GM12878 (cell line): ENCODE results near the gene EEPD1. TPM values are rescaled to one million over a fixed set of nuclear protein-coding genes. Genes with fewer than 3 reads are reported as not detected.

Source experiments
- ATAC-seq: fragments of 200-7000 bp; cut with Tn5 transposase; 3 replicates; pipeline ENCODE4 v1.9.1; 2020; ENCODE audit warnings: mild to moderate bottlenecking, moderate library complexity
- BruUV-seq: library from RNA; stranded (reverse); fragments of 400-500 nt; replicated peaks from 2 replicates; lab custom pipeline; 2021; lab: Mats Ljungman, UMichigan
- CTCF ChIA-PET: fragments of 300-600 bp; sonication (Branson Sonifier 250); formaldehyde crosslinking; extraction: SDS; loops from one replicate; lab custom pipeline; 2021; ENCODE audit warnings: inconsistent platforms; lab: Yijun Ruan, JAX
- POLR2A ChIA-PET: fragments of 350-600 bp; formaldehyde crosslinking; extraction: SDS; loops from one replicate; lab custom pipeline; 2021; ENCODE audit warnings: inconsistent platforms; lab: Charles Lee
- RAD21 ChIA-PET: fragments of 300-600 bp; sonication (Branson Sonifier 250); formaldehyde crosslinking; loops from one replicate; lab custom pipeline; 2023; ENCODE audit warnings: antibody characterized with exemption; ENCODE audit not compliant: unreplicated experiment; lab: Charles Lee
- SMC1A ChIA-PET: fragments of 300-600 bp; sonication (Branson Sonifier 250); formaldehyde crosslinking; loops from one replicate; lab custom pipeline; 2023; ENCODE audit not compliant: unreplicated experiment, uncharacterized antibody; lab: Charles Lee
- DNase-seq: peaks from one replicate; pipeline ENCODE4 v3.0.0-alpha.2; 2011; ENCODE audit warnings: low read depth, low spot score
- FAIRE-seq: peaks from 3 replicates; lab custom pipeline; 2011; peaks lifted over from hg19 to GRCh38; lab: Jason Lieb, UNC
- H2AFZ ChIP-seq: 2 replicates; pipeline ENCODE4 v1.6.0; 2011; ENCODE audit warnings: low read depth, low read length, control low read depth; ENCODE audit not compliant: control insufficient read depth
- H3K27ac ChIP-seq: 2 replicates; pipeline ENCODE4 v1.5.1; 2011; ENCODE audit warnings: control low read depth; ENCODE audit not compliant: control insufficient read depth, insufficient read depth
- H3K27me3 ChIP-seq, 2 experiments: replicated peaks in 1 of 2; 2 replicates each; pipeline versions ENCODE4 v1.6.0 to v1.6.1; 2011; ENCODE audit warnings: low read length in 1 of 2; ENCODE audit not compliant: control insufficient read depth in 2 of 2, insufficient read depth in 2 of 2
- H3K36me3 ChIP-seq, 2 experiments: 2 replicates each; pipeline ENCODE4 v1.5.1; 2011; ENCODE audit warnings: low read length in 1 of 2; ENCODE audit not compliant: control insufficient read depth in 2 of 2, insufficient read depth in 2 of 2
- H3K4me1 ChIP-seq: 2 replicates; pipeline ENCODE4 v1.6.1; 2011; ENCODE audit warnings: mild to moderate bottlenecking, low read length, moderate library complexity, mixed read lengths; ENCODE audit not compliant: control insufficient read depth, insufficient read depth
- H3K4me2 ChIP-seq: 2 replicates; pipeline ENCODE4 v1.6.0; 2011; ENCODE audit warnings: control low read depth; ENCODE audit not compliant: control insufficient read depth, insufficient read depth
- H3K4me3 ChIP-seq: fragments of 200-600 bp; sonication (generic); 2 replicates; pipeline ENCODE4 v1.5.1; 2016
- H3K79me2 ChIP-seq: 2 replicates; pipeline ENCODE4 v1.6.0; 2011; ENCODE audit warnings: low read length; ENCODE audit not compliant: control insufficient read depth, insufficient read depth
- H3K9ac ChIP-seq: 2 replicates; pipeline ENCODE4 v1.8.0; 2011; ENCODE audit warnings: low read length, control low read depth, mixed read lengths; ENCODE audit not compliant: control insufficient read depth, insufficient read depth
- H3K9me3 ChIP-seq: replicated peaks from 3 replicates; pipeline ENCODE4 v1.5.1; 2011; ENCODE audit warnings: mild to moderate bottlenecking, low read length; ENCODE audit not compliant: control insufficient read depth, insufficient read depth
- H4K20me1 ChIP-seq: 2 replicates; pipeline ENCODE4 v1.6.0; 2011; ENCODE audit not compliant: control insufficient read depth, insufficient read depth
- BCL11A ChIP-seq: IDR thresholded peaks from 2 replicates; pipeline ENCODE4 v1.6.1; 2011; ENCODE audit warnings: low read depth, low read length
- BHLHE40 ChIP-seq, 2 experiments: fragments of 450-650 bp in 1 of 2; IDR thresholded peaks; 2 replicates each; pipeline ENCODE4 v1.6.1; 2011 to 2017; ENCODE audit warnings: low read depth in 2 of 2, borderline replicate concordance in 1 of 2, improper control_type of control experiment in 1 of 2, low read length in 1 of 2, mild to moderate bottlenecking in 1 of 2
- CREB1 ChIP-seq: IDR thresholded peaks from 2 replicates; pipeline ENCODE4 v1.6.1; 2012; ENCODE audit warnings: low read depth, mild to moderate bottlenecking, inconsistent platforms
- EGR1 ChIP-seq, 2 experiments: IDR thresholded peaks; 1 replicate in 1 of 2; 2 replicates in 1 of 2; pipeline ENCODE4 v1.6.1; 2011 to 2012; ENCODE audit warnings: low read depth in 2 of 2, low read length in 2 of 2, borderline replicate concordance in 1 of 2, mild to moderate bottlenecking in 1 of 2, moderate library complexity in 1 of 2
- EP300 ChIP-seq, 2 experiments: fragments of 150-350 bp in 1 of 2; IDR thresholded peaks; 2 replicates each; pipeline ENCODE4 v1.6.1; 2011 to 2012; ENCODE audit warnings: low read depth in 2 of 2, low read length in 2 of 2, borderline replicate concordance in 1 of 2, improper control_type of control experiment in 1 of 2, inconsistent platforms in 1 of 2; ENCODE audit not compliant: control insufficient read depth in 1 of 2
- IKZF2 ChIP-seq, 2 experiments: fragments of 450-650 bp; IDR thresholded peaks; 2 replicates each; pipeline ENCODE4 v1.6.1; 2017; ENCODE audit warnings: mild to moderate bottlenecking in 2 of 2, moderate library complexity in 2 of 2
- MEF2B ChIP-seq: fragments of 450-650 bp; IDR thresholded peaks from 2 replicates; pipeline ENCODE4 v1.6.1; 2018; ENCODE audit warnings: mild to moderate bottlenecking, moderate library complexity; ENCODE audit not compliant: partially characterized antibody, poor library complexity, severe bottlenecking
- MTA2 ChIP-seq: fragments of 450-650 bp; IDR thresholded peaks from 2 replicates; pipeline ENCODE4 v1.6.1; 2016; ENCODE audit warnings: low read depth, mild to moderate bottlenecking, moderate library complexity
- RAD51 ChIP-seq: fragments of 450-650 bp; IDR thresholded peaks from 2 replicates; pipeline ENCODE4 v1.6.1; 2016; ENCODE audit warnings: moderate library complexity, mild to moderate bottlenecking, inconsistent platforms
- RUNX3 ChIP-seq: IDR thresholded peaks from 2 replicates; pipeline ENCODE4 v1.6.1; 2012; ENCODE audit warnings: low read length, inconsistent platforms
- SMAD1 ChIP-seq: fragments of 450-650 bp; IDR thresholded peaks from 2 replicates; pipeline ENCODE4 v1.6.1; 2018; ENCODE audit warnings: mild to moderate bottlenecking, low read depth; ENCODE audit not compliant: partially characterized antibody
- WGBS: methylation state at CpG from one replicate; pipeline ENCODE4 v1.1.6; 2016; ENCODE audit warnings: low lambda C conversion rate; ENCODE audit not compliant: insufficient replicate concordance, insufficient coverage; ENCODE audit errors: missing lambda C conversion rate; 5-methylcytosine and 5-hydroxymethylcytosine counted together
- in situ Hi-C: fragments of 300-500 bp; cut with MboI; formaldehyde crosslinking; loops from 9 replicates; pipeline ENCODE4 v1.14.3; 2018; ENCODE audit warnings: mixed read lengths
- intact Hi-C: fragments of 100-400 bp; cut with micrococcal nuclease; formaldehyde crosslinking; loops from one replicate; pipeline ENCODE4 v1.14.2; 2022; ENCODE audit not compliant: unreplicated experiment
- polyA plus RNA-seq, 11 experiments: library from polyadenylated mRNA; depleted of rRNA in 4 of 11; unstranded in 6 of 11; stranded (reverse) in 5 of 11; fragments of >200 nt; fragmentation: Nextera tagmentation in 4 of 11; fragmentation: Illumina TruSeq in 1 of 11; extraction: Ambion mirVana in 4 of 11; extraction: Trizol in 1 of 11; gene quantifications; 1 replicate in 1 of 11; 2 replicates in 10 of 11; pipeline versions ENCODE4 v1.2.1 to v1.2.3, GENCODE V29; 2011 to 2016; ENCODE audit warnings: inconsistent platforms in 2 of 11, missing spikeins in 2 of 11, low read depth in 1 of 11
- total RNA-seq, 4 experiments: library from RNA; depleted of rRNA in 3 of 4; stranded (reverse); fragments of >200 nt in 3 of 4; fragmentation: Illumina TruSeq in 1 of 4; extraction: Trizol in 1 of 4; gene quantifications; 2 replicates each; pipeline versions ENCODE4 v1.2.1 to v1.2.3, GENCODE V29; 2013 to 2021
- TF ChIP-seq, protein P1 (sequence below): fragments of 450-650 bp; IDR thresholded peaks from 2 replicates; pipeline ENCODE4 v1.6.1; 2017; ENCODE audit warnings: mild to moderate bottlenecking, moderate library complexity
- TF ChIP-seq, protein P2 (sequence below): fragments of 450-650 bp; formaldehyde crosslinking; IDR thresholded peaks from 2 replicates; pipeline ENCODE4 v1.5.0; 2022; ENCODE audit warnings: mild to moderate bottlenecking, missing genetic modification characterization

EEPD1 gene
- total and polyA plus RNA-seq, 10 of the 15 experiments (the other 5 are each of a cell fraction or from before 2014, with no cell fraction given), result 0.24 to 2.8 (median 0.86) TPM; not detected in 1

DNA sequence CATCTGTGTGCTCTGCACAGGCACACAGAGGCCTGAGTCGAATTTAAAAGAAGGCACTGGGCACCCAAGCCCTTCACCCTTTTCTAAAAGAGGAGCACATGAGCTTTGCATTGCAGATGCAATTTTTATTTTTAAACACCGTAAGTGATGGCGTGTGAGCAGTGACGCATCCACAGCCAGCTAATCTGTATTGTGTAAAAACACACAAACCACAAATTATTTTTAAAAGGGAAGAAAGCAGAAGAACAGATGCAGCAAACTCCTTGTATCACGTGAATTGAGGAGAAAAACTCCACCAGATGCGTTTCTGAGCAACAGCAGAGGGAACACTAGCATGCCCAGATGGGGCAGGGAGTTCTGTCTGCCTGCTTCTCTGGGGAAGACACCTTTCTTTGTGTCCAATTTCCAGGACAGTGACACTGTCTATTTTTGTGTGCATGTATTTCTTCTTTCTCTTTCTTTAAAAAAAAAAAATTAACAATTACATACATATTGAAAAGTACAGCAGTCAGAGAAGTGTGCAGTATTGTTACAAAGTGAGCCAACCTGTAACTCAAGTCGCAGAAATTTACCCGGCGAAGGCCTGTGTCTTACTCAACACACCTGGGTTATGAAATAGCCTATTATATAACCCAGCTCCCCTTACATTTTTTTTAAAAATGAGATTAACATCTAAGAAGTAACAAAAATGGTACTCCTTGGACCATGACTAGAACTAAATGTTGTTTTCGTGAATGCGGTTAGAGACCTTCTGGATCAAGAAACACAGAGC is 39.2 kb downstream of the EEPD1 start:
- Histone ChIP-seq H3K36me3 (no peaks in the 10 kb centered on the region), H3K9me3 (no peaks in the 10 kb centered on the region), H3K9ac (no peak overlapping the region), H3K79me2 (no peaks in the 10 kb centered on the region)
- CTCF ChIA-PET, result interaction anchor here (1.0 to 1.2 kb wide), 5 partner anchors 65 to 110 kb away, joined by 3 read pairs; no protein-coding TSS in a partner anchor
- no TSS peak for BruUV-seq
- TF ChIP-seq BHLHE40 (IDR thresholded peaks at IDR 0.05; ENCODE audit: borderline replicate concordance in 1 of 2, low read depth in 2 of 2, low read length in 1 of 2), result peak; percentile 78 to 85
- peak in 1 of 2 experiments; percentile 24; a peak in 2 of 4 replicates for TF ChIP-seq IKZF2 (IDR thresholded peaks at IDR 0.05)
- TF ChIP-seq EGR1 (IDR thresholded peaks at IDR 0.05; ENCODE audit: borderline replicate concordance in 1 of 2, low read depth in 2 of 2, low read length in 2 of 2), result no peak
- TF ChIP-seq CREB1, result 0 out of 2 replicates have a peak, but pooled peaks have one; percentile 27
- peak; percentile 73 to 89 for TF ChIP-seq EP300 (IDR thresholded peaks at IDR 0.05; ENCODE audit: borderline replicate concordance in 1 of 2, control insufficient read depth in 1 of 2, low read depth in 2 of 2, low read length in 2 of 2)
- TF ChIP-seq, protein P1, sequence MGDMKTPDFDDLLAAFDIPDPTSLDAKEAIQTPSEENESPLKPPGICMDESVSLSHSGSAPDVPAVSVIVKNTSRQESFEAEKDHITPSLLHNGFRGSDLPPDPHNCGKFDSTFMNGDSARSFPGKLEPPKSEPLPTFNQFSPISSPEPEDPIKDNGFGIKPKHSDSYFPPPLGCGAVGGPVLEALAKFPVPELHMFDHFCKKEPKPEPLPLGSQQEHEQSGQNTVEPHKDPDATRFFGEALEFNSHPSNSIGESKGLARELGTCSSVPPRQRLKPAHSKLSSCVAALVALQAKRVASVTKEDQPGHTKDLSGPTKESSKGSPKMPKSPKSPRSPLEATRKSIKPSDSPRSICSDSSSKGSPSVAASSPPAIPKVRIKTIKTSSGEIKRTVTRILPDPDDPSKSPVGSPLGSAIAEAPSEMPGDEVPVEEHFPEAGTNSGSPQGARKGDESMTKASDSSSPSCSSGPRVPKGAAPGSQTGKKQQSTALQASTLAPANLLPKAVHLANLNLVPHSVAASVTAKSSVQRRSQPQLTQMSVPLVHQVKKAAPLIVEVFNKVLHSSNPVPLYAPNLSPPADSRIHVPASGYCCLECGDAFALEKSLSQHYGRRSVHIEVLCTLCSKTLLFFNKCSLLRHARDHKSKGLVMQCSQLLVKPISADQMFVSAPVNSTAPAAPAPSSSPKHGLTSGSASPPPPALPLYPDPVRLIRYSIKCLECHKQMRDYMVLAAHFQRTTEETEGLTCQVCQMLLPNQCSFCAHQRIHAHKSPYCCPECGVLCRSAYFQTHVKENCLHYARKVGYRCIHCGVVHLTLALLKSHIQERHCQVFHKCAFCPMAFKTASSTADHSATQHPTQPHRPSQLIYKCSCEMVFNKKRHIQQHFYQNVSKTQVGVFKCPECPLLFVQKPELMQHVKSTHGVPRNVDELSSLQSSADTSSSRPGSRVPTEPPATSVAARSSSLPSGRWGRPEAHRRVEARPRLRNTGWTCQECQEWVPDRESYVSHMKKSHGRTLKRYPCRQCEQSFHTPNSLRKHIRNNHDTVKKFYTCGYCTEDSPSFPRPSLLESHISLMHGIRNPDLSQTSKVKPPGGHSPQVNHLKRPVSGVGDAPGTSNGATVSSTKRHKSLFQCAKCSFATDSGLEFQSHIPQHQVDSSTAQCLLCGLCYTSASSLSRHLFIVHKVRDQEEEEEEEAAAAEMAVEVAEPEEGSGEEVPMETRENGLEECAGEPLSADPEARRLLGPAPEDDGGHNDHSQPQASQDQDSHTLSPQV, result no peak
- TF ChIP-seq, protein P2, sequence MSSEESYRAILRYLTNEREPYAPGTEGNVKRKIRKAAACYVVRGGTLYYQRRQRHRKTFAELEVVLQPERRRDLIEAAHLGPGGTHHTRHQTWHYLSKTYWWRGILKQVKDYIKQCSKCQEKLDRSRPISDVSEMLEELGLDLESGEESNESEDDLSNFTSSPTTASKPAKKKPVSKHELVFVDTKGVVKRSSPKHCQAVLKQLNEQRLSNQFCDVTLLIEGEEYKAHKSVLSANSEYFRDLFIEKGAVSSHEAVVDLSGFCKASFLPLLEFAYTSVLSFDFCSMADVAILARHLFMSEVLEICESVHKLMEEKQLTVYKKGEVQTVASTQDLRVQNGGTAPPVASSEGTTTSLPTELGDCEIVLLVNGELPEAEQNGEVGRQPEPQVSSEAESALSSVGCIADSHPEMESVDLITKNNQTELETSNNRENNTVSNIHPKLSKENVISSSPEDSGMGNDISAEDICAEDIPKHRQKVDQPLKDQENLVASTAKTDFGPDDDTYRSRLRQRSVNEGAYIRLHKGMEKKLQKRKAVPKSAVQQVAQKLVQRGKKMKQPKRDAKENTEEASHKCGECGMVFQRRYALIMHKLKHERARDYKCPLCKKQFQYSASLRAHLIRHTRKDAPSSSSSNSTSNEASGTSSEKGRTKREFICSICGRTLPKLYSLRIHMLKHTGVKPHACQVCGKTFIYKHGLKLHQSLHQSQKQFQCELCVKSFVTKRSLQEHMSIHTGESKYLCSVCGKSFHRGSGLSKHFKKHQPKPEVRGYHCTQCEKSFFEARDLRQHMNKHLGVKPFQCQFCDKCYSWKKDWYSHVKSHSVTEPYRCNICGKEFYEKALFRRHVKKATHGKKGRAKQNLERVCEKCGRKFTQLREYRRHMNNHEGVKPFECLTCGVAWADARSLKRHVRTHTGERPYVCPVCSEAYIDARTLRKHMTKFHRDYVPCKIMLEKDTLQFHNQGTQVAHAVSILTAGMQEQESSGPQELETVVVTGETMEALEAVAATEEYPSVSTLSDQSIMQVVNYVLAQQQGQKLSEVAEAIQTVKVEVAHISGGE (CRISPR knock-in tag), result no peak
- peak; percentile 45; the same call in 1 of the 2 replicates for TF ChIP-seq RUNX3
- peak; percentile 68; the same call in 1 of the 2 replicates for TF ChIP-seq MTA2
- 0 out of 2 replicates have a peak, but pooled peaks have one; percentile 14 for TF ChIP-seq BCL11A
- TF ChIP-seq SMAD1, result no peak
- TF ChIP-seq MEF2B, result peak; percentile 34
- TF ChIP-seq RAD51, result 0 out of 2 replicates have a peak, but pooled peaks have one; percentile 40
- TF ChIP-seq, all 136 proteins: peak for 9
- ChIA-PET POLR2A (interaction anchor here (1.0 to 1.2 kb wide), 2 partner anchors 20 to 36 kb away, joined by 3 read pairs; no protein-coding TSS in a partner anchor), SMC1A (interaction anchor here (0.8 to 4.2 kb wide), 12 partner anchors 9 to 90 kb away, joined by 3 to 17 read pairs (median 3); no protein-coding TSS in a partner anchor), RAD21 (interaction anchor here (0.8 to 2.5 kb wide), 8 partner anchors 10 to 463 kb away, joined by 3 to 10 read pairs (median 4); no protein-coding TSS in a partner anchor)
- Histone ChIP-seq H3K4me2 (peak overlapping the region; percentile 67), H3K27me3 (no peaks in the 10 kb centered on the region), H3K4me1 (no peaks in the 10 kb centered on the region), H3K4me3 (peak overlapping the region; percentile 36; the same call in 1 of the 2 replicates), H2AFZ (peak overlapping the region; percentile 29; the same call in 1 of the 2 replicates), H4K20me1 (no peaks in the 10 kb centered on the region), H3K27ac (no peak overlapping the region)
- intact Hi-C loops (loop anchor here (5.0 kb wide), 1 partner anchor 70 kb away; no protein-coding TSS in a partner anchor), in situ Hi-C loops (no loop called here)
- FAIRE-seq (no peak), ATAC-seq (peak; percentile 71), DNase-seq (peak; percentile 11)
- WGBS, result 47% methylated on average over 11 of the region's 11 CpGs
